ENCODE measurements around the gene LAP3.
"Not testable (repeated sequence)": the region's sequence is repeated elsewhere in the genome, so short reads cannot be mapped to it uniquely, and the experiment has no call there.

LAP3 gene

DNA sequence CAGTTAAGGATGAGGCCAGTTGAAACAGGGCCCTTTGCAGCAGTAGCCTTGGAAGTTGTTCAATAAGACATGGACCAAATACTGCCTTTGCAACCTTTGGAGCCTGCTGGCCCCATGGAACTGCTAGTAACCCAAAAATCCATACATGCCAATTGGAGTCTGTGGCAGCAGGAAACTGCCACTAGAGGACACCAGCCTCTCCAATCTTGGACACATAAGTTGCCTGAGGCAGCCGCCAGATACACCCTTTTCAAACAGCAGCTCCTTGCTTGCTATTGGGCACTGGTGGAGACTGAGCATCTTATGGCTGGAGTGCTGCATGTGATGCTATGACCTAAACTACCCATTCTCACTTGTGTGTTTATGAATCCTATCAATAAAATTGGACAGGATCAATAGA, 14.8 kb upstream of the LAP3 start:
- no peak for DNase-seq

DNA sequence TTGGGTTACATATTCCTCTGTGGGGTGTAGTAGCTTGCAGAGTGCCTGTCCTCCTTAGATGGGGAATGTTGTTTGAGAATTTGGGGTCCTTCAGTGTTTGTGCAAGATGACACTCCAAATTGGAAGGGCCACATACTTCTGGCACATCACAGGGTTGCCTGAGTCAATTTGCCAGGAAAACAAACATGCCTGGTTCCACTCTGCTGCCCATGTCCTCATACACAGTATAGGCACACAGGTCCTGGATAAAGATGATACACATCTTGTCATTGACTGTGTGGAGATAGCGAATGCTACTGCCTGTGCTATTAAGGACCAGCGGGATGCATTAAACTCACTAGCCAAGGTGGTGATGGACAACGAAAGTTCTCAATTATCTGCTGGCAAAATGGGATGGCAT, 11.2 kb upstream of the LAP3 start:
- no peak for DNase-seq

DNA sequence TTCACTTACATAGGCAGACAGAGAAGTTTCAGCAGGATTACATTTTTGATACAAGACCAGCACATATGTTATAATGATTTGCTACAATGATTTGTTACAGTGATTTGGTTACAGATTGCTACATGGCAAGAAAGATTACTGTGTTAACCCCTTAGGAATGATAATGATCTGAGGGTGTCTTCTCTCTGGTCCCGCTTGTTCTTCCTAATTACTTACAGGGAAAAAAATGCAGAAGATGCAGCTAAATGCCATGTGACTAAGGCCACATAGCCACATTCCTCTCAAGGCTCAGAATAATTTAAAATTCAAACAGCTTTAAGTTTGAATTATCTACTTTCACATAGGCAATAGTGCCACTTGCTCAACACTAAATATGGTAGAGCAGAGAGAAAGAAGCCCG, 9.7 kb upstream of the LAP3 start:
- no peak for DNase-seq

DNA sequence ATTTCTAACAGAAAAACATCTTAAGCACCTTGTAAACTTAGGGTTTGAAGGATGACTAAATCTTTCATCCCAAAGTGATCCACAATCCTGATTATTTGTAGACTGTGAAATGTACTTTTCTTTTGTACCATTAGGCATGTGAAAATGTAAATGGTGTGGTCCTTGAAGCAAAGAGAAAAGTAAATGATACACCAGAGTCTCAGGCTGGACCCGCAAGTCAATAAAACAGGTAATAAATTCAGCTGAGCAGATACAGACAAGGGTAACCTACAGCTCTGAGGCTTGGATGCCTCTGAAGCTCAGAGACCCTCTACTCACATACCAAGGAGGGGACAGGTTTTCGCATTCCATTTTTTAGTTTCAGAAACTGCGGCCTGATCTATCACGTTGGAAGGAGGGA, 2.8 kb upstream of the LAP3 start:
- DNase-seq: no peak

DNA sequence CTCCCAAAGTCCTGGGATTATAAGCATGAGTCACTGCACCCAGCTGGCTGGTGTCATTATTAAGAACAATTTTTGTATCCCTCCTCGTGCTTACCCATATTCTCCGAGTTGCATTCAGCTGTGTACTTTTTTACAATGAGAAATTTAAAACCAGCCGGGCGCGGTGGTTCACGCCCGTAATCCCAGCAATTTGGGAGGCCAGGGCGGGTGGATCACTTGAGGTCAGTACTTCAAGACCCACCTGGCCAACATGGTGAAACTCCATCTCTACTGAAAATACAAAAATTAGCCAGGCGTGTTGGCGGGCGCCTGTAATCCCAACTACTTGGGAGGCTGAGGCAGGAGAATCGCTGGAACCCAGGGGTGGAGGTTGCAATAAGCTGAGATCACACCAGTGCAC, 1.8 kb upstream of the LAP3 start:
- not testable (repeated sequence) for DNase-seq

DNA sequence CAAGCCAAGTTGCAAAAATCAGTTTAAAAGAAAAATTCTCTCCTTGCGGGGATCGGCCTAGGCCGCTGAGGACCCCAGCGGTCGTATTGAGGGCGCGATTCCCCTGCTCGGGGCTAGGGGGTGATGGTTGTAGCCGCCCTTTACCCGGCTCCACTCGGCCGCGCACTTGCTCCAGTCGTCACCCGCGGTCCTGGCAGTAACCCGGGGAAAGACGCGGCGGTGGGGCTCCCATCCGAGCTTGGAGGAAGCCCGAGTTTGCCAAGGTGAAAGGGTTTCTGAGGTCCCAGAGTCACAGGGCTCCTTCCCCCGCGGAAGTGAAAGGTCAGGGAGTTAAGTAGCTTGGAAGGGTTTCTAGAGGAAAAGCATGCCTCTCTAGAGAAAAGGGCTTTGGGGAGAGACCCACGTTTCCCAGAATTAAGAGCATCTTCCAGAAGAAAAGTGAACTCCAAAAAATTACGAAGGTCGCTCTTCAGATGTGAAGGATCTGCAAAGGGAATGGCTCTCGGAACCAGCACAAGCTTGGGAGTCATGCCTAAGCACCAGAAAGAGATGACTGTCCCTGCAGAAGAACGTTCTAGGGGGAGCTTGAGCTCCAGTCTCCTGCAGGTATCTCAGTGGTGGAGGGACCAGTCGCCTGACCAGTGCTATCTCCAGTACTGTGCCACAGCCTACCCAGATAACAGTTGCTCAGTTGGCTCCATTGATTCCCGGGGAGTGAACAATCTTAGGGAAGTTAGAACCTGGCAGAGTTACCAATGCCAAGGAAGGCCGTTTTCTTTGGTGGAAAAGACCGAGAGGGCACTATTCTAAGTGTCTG, 875 bp downstream of the LAP3 start:
- peak; percentile 27 to 30 for DNase-seq

DNA sequence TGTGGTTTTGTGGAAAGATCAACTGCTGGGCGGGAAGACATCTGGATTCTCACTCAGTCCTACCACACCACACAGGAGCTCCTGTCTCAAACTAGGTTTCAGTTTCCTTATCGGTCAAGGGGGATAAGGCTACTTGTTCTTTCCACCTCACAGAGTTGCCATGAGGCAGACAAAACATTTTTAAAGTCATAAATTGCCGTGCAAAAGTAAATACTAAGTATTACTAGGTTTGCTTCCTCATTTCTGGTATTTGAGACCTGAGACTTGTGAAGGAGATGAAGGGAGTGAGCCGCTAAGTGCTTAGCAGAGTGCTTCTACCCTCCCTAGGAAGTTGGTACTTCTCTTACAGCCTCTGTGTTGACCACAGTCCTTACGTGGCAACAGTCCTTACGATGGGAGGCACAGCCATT, 1.5 kb downstream of the LAP3 start:
- no peak for DNase-seq

DNA sequence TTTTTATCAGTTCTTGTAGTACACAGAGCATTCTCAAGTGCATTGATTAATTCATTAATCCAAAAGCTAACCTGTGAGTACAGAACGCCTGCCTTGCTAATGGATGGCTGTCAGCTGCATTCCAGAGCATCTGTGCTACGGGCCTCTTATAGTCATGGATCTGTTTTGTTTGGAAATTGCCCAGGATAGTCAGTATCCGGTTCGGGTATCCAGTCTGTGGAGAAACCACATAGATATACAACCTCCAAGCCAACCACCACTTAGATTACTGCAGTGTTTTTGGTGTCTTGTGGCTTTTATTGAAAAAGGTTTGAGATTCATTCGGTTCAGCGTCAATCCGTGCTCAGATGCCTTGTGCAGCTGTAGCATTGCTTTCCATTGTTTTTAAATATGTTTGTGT, 4.0 kb downstream of the LAP3 start:
- no peak for DNase-seq

DNA sequence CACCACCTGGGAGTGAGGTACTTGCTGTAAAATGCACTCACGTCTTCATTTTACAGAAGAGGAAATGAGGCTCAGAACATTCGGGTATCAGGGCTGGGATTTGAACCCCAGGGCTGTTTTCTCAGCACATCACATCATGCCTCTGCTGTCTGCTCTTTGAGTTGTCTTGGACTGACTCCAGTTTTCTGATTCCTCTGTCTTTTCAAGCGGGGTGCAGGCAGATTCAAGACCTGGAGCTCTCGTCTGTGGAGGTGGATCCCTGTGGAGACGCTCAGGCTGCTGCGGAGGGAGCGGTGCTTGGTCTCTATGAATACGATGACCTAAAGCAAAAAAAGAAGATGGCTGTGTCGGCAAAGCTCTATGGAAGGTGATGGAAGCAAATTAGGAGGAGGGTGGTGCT, 6.3 kb downstream of the LAP3 start:
- DNase-seq: no peak

DNA sequence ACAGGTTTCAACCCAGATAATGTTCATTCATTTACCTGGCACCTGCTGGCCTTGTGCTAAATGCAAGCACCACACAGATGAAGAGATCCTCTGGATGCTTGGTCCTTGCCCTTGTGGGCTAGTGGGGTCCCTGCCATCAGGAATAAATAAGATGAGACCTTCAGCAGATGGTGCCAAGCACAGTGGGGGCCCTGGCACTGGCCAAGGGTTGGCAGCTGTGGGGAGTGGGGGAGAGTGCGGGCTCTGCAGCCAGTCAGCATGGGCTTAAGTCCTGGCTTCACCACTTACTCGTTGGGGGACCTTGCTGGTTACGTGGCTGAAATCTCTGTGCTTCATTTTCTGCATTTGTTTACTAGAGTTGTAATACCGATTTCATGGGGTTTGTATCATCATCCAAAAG, 6.9 kb downstream of the LAP3 start:
- DNase-seq: no peak

DNA sequence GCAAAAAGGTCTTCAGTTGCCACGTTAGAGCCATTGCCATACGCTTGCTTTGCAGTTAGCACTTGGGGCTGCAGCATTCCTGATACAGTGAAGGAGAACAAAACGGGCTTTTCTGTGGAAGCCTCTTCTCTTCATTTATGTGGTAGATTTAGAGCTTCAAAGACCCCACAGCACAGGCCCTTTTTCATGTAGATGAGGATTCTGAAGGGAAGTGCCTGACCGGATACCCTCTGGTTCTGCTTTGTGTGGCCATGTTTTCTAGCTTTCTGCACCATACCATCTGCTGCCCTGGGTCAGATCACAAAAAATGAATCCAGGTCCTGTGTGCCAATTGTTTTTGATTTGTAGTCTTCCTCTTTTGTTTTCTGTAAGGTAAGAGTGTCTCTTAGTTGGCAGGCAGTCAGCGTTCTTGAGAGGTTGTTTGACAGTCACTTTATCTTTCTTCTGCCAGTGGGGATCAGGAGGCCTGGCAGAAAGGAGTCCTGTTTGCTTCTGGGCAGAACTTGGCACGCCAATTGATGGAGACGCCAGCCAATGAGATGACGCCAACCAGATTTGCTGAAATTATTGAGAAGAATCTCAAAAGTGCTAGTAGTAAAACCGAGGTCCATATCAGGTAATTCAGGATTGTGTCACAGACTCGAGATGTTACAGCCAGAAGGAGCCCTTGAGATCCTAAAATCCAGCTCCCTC, 7.7 kb downstream of the LAP3 start:
- DNase-seq: no peak

DNA sequence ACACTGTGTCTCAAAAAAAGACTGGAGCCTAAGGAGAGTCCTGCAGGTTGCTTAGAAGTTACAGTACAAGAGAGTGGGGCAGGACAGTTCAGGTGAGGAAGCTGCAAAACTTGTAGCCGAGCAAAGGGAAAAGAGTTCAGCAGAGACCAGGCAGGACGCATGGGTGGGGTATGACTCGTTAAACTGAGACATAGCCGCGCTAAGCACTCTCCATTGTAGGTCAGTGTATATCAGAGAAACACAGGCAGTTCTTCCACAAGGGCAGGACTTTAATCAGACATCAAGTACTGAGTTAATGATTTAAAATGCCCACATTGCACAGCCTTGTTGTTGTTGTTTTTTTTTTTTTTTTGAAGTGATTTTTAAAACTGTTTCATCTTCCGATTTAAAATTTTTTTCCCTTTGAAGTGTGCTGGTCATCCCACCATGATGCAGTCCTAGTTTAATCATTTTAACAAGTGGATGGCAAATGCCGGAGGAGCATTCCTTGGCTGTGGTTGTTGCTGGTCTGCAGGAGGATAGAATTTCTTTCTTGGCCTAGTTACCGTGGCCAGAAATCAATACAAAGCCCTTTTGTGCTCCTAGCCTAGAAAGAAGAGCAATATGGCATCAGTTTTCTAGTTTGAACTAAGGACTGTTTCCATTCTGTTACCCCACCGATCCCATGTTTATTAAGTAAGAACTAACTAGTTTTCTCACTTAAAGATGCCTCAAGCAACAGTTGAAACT, 10.3 kb downstream of the LAP3 start:
- no peak for DNase-seq

DNA sequence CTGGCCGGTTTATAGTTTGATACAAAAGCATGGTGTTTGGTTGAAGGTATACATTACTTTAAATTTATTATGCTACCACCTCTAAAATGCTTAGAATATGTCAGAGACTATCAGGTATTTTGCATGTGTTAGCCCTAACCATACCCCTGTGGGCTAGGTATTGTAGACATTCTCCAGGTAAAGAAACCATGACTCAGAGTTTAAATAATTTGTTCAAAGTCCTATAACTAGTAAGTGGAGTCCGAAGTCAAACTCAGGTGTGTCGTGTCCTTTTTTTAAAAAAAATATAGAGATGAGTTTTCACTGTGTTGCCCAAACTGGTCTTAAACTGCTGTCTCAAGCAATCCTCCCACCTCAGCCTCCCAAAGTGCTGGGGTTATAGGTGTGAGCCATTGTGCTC, 12.4 kb downstream of the LAP3 start:
- no peak for DNase-seq

DNA sequence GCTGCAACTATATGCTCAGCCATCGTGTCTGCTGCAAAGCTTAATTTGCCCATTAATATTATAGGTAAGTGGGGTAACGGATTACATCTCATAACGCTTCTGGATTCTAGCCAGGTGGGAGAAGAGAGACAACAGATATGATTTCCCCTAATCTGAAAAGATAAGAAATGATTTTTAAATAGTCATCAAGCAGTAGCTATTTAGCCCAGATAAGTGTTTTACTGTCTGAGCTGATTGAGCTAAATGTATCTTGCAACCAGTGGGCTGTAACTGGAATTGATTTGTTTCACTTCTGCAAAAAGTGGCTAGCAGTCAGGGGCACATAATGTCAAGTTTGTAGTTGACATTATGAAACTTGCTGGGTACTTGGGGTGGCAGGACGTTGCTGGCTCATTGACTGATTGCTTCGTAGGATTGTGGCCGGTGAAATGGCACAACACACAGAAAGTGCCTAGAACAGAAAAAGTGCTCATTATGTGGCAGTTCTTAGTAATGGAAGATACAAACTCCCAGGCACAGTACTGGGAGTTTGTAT, 18.5 kb downstream of the LAP3 start:
- DNase-seq: no peak

DNA sequence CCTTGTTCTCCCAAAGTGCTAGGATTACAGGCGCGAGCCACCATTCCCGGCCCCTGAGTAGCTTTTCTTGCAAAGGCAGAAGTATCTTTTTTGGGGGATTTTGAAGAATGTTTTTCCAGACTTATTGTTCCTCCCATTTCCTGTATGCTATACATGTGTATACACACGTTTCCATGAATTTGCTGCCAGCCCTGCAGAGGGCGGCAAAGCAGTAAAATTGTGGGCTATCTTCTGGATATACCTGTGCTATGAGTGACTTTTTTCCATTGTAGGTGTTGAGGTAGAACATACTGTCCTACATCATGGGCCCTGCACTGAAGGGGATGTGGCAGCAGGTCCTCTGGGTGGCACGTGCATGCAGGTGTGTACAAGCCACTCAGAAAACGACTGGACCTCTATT, 20.5 kb downstream of the LAP3 start:
- DNase-seq: no peak

DNA sequence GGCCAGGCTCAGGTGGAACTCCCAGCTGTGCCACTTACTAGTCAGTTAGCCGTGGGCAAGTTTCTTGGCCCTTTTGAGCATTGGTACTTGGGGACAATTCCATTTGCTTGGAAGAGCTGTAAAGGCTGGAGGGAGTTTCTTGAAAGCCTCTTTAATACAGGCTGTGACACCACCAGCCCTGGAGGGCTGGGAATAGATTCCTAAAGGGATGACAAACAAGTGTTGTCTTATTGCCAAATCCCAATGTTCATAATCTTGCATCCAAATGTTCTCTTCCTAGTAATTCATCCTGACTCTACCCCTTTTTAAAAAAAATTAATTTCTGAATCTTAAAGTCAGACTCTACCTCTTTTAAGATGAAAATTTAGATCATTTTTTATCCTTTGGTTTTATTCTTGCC, 22.8 kb downstream of the LAP3 start:
- DNase-seq: no peak

DNA sequence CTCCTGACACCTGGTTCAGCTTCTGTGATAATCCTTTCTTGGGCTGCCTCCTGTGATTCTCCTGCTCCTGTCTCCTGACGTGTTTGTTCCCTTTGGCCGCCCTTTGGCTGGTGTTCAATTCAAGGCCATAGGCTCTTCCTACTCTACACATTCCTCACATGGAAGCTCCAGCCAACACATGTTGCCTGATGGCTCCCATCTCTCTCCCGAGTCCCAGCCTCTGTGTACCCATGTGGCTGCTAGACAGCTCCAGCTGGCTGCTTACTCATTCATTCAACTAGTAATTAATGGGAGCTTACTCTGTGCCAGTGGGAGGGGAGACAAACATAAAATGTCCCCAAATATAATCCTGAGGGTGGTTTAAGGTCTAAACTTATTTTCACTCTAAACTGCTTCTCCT, 28.2 kb downstream of the LAP3 start:
- DNase-seq: no peak

DNA sequence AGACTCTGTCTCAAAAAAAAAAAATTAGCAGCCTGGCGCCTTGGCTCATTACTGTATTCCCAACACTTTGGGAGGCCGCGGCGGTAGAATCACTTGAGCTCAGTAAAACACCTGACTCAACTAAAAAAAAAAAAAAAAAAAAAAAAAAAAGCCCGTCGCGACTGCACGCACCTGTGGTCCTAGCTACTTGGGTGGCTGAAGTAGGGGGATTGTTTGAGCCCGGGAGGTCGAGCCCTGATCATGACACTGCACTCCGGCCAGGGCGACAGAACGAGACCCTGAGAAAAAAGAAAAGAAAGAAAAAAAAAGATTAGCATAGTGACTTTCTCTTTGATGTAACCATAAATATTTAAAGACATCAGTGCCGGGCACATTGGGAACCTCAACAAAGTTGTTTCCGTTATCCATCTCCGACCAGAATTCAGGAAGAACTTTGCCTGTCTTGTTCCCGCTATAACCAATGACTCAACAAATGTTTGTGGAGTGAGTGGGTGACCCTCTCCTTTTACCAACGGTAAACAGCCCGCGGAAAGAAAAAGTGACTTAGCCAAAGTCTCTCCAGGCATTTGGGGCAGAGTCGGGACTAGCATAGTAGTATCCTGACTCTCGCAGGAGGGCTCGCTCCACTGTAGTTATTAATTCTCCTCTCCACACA, 36.9 kb downstream of the LAP3 start:
- peak in 1 of 2 experiments; percentile 15 for DNase-seq

DNA sequence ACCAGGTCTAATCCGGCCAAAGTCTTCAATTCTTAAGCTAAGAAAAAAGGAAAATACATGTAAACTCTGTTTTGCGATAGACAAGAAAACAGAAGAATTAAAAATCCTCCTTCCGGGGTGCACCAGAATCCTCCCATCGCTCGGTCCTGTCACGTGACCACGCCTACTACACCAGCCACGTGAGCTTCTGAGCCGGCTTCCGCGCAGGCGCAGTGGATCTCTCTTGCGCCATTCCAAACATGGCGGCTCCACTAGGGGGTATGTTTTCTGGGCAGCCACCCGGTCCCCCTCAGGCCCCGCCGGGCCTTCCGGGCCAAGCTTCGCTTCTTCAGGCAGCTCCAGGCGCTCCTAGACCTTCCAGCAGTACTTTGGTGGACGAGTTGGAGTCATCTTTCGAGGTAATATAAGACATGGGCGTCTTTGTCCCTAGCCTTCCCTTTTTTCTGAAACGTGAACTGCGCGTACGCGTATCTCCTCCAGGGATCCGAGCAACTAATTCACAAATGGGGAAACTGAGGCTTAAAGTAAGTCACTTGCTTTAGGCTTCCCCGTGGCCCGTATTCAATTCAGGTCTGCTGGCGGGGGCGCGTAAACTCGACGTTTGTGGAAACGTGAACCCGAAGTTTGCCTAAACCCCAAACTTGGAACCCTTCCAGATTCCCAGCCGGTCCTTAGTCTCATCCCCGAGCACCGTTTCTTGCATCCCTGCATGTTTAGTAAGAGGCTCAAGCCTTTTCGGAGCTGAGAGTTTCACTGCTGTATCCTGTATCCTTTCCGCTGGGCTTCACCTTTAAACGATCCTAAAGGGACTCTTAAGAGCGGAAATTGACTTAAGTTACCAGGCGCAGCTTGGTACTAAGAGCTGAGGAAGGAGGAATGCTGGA, 37.7 kb downstream of the LAP3 start, which contains the start of gene MED28:
Gene MED28 (plus strand): TSS at position 226 of the 884 bp plus-strand sequence. CDS start 14 bp downstream, at position 240.
- peak; percentile 93 to 95 for DNase-seq

DNA sequence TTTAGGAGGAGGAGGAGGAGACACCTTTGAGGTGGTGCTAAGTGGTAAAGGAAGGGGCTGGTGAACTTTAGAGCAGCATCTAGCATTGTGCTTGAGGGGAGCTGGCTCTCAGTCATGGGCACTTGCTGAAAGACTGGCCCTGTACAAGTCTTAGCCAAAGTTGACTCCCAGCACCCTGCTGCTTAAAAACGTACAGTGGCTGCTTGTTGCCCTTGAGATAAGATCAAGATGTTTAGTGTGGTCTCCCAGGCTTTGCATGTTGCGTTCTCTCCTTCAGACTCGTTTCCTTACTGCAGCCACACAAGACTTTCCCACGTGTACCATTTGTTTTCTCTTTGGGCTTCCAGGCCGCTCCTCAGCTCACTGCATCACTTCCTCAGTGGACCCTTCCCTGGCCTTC, 39.3 kb downstream of the LAP3 start:
- DNase-seq: no peak

DNA sequence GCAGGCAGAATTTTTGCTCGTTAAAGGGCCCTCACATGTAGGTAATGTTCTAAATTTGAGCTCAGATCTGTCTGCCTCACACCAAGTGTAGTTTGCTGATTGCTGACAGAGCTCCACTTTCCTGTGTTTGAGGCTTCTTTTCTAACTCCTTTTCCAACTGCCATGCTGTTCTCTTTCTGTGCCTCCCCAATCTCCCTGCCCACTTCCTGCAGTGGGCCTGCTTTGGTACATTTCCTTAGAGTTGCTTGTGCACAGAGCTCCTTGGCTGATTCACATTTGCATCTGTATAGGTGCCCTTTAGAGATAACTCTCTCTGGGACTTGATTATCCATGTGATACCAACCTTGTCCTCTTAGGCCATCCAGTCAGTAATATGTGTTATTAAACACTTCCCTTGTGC, 41.9 kb downstream of the LAP3 start:
- no peak for DNase-seq
